GM12878 (cell line): ENCODE results near the gene GPRC5B. TPM values are rescaled to one million over a fixed set of nuclear protein-coding genes. Genes with fewer than 3 reads are reported as not detected.

Experiments
- ATAC-seq: fragments of 200-7000 bp; cut with Tn5 transposase; 3 replicates; pipeline ENCODE4 v1.9.1; 2020; ENCODE audit warnings: mild to moderate bottlenecking, moderate library complexity
- BruUV-seq: library from RNA; stranded (reverse); fragments of 400-500 nt; replicated peaks from 2 replicates; lab custom pipeline; 2021; lab: Mats Ljungman, UMichigan
- CTCF ChIA-PET: fragments of 300-600 bp; sonication (Branson Sonifier 250); formaldehyde crosslinking; extraction: SDS; loops from one replicate; lab custom pipeline; 2021; ENCODE audit warnings: inconsistent platforms; lab: Yijun Ruan, JAX
- POLR2A ChIA-PET: fragments of 350-600 bp; formaldehyde crosslinking; extraction: SDS; loops from one replicate; lab custom pipeline; 2021; ENCODE audit warnings: inconsistent platforms; lab: Charles Lee
- RAD21 ChIA-PET: fragments of 300-600 bp; sonication (Branson Sonifier 250); formaldehyde crosslinking; loops from one replicate; lab custom pipeline; 2023; ENCODE audit warnings: antibody characterized with exemption; ENCODE audit not compliant: unreplicated experiment; lab: Charles Lee
- SMC1A ChIA-PET: fragments of 300-600 bp; sonication (Branson Sonifier 250); formaldehyde crosslinking; loops from one replicate; lab custom pipeline; 2023; ENCODE audit not compliant: unreplicated experiment, uncharacterized antibody; lab: Charles Lee
- DNase-seq: peaks from one replicate; pipeline ENCODE4 v3.0.0-alpha.2; 2011; ENCODE audit warnings: low read depth, low spot score
- FAIRE-seq: peaks from 3 replicates; lab custom pipeline; 2011; peaks lifted over from hg19 to GRCh38; lab: Jason Lieb, UNC
- H2AFZ ChIP-seq: 2 replicates; pipeline ENCODE4 v1.6.0; 2011; ENCODE audit warnings: low read depth, low read length, control low read depth; ENCODE audit not compliant: control insufficient read depth
- H3K27ac ChIP-seq: 2 replicates; pipeline ENCODE4 v1.5.1; 2011; ENCODE audit warnings: control low read depth; ENCODE audit not compliant: control insufficient read depth, insufficient read depth
- H3K27me3 ChIP-seq, 2 experiments: replicated peaks in 1 of 2; 2 replicates each; pipeline versions ENCODE4 v1.6.0 to v1.6.1; 2011; ENCODE audit warnings: low read length in 1 of 2; ENCODE audit not compliant: control insufficient read depth in 2 of 2, insufficient read depth in 2 of 2
- H3K36me3 ChIP-seq, 2 experiments: 2 replicates each; pipeline ENCODE4 v1.5.1; 2011; ENCODE audit warnings: low read length in 1 of 2; ENCODE audit not compliant: control insufficient read depth in 2 of 2, insufficient read depth in 2 of 2
- H3K4me1 ChIP-seq: 2 replicates; pipeline ENCODE4 v1.6.1; 2011; ENCODE audit warnings: mild to moderate bottlenecking, low read length, moderate library complexity, mixed read lengths; ENCODE audit not compliant: control insufficient read depth, insufficient read depth
- H3K4me2 ChIP-seq: 2 replicates; pipeline ENCODE4 v1.6.0; 2011; ENCODE audit warnings: control low read depth; ENCODE audit not compliant: control insufficient read depth, insufficient read depth
- H3K4me3 ChIP-seq: fragments of 200-600 bp; sonication (generic); 2 replicates; pipeline ENCODE4 v1.5.1; 2016
- H3K79me2 ChIP-seq: 2 replicates; pipeline ENCODE4 v1.6.0; 2011; ENCODE audit warnings: low read length; ENCODE audit not compliant: control insufficient read depth, insufficient read depth
- H3K9ac ChIP-seq: 2 replicates; pipeline ENCODE4 v1.8.0; 2011; ENCODE audit warnings: low read length, control low read depth, mixed read lengths; ENCODE audit not compliant: control insufficient read depth, insufficient read depth
- H3K9me3 ChIP-seq: replicated peaks from 3 replicates; pipeline ENCODE4 v1.5.1; 2011; ENCODE audit warnings: mild to moderate bottlenecking, low read length; ENCODE audit not compliant: control insufficient read depth, insufficient read depth
- H4K20me1 ChIP-seq: 2 replicates; pipeline ENCODE4 v1.6.0; 2011; ENCODE audit not compliant: control insufficient read depth, insufficient read depth
- CBX5 ChIP-seq: sonication (generic); IDR thresholded peaks from 2 replicates; pipeline ENCODE4 v1.6.1; 2016; ENCODE audit warnings: low read depth, moderate library complexity, mild to moderate bottlenecking, inconsistent platforms
- EGR1 ChIP-seq, 2 experiments: IDR thresholded peaks; 1 replicate in 1 of 2; 2 replicates in 1 of 2; pipeline ENCODE4 v1.6.1; 2011 to 2012; ENCODE audit warnings: low read depth in 2 of 2, low read length in 2 of 2, borderline replicate concordance in 1 of 2, mild to moderate bottlenecking in 1 of 2, moderate library complexity in 1 of 2
- EP300 ChIP-seq, 2 experiments: fragments of 150-350 bp in 1 of 2; IDR thresholded peaks; 2 replicates each; pipeline ENCODE4 v1.6.1; 2011 to 2012; ENCODE audit warnings: low read depth in 2 of 2, low read length in 2 of 2, borderline replicate concordance in 1 of 2, improper control_type of control experiment in 1 of 2, inconsistent platforms in 1 of 2; ENCODE audit not compliant: control insufficient read depth in 1 of 2
- KLF5 ChIP-seq: fragments of 450-650 bp; IDR thresholded peaks from 2 replicates; pipeline ENCODE4 v1.6.1; 2014; ENCODE audit warnings: mild to moderate bottlenecking; ENCODE audit not compliant: partially characterized antibody
- MEF2B ChIP-seq: fragments of 450-650 bp; IDR thresholded peaks from 2 replicates; pipeline ENCODE4 v1.6.1; 2018; ENCODE audit warnings: mild to moderate bottlenecking, moderate library complexity; ENCODE audit not compliant: partially characterized antibody, poor library complexity, severe bottlenecking
- STAT3 ChIP-seq: IDR thresholded peaks from 2 replicates; pipeline ENCODE4 v1.6.1; 2011; ENCODE audit warnings: low read depth, low read length, improper control_type of control experiment
- WGBS: methylation state at CpG from one replicate; pipeline ENCODE4 v1.1.6; 2016; ENCODE audit warnings: low lambda C conversion rate; ENCODE audit not compliant: insufficient replicate concordance, insufficient coverage; ENCODE audit errors: missing lambda C conversion rate; 5-methylcytosine and 5-hydroxymethylcytosine counted together
- in situ Hi-C: fragments of 300-500 bp; cut with MboI; formaldehyde crosslinking; loops from 9 replicates; pipeline ENCODE4 v1.14.3; 2018; ENCODE audit warnings: mixed read lengths
- intact Hi-C: fragments of 100-400 bp; cut with micrococcal nuclease; formaldehyde crosslinking; loops from one replicate; pipeline ENCODE4 v1.14.2; 2022; ENCODE audit not compliant: unreplicated experiment
- polyA plus RNA-seq, 11 experiments: library from polyadenylated mRNA; depleted of rRNA in 4 of 11; unstranded in 6 of 11; stranded (reverse) in 5 of 11; fragments of >200 nt; fragmentation: Nextera tagmentation in 4 of 11; fragmentation: Illumina TruSeq in 1 of 11; extraction: Ambion mirVana in 4 of 11; extraction: Trizol in 1 of 11; gene quantifications; 1 replicate in 1 of 11; 2 replicates in 10 of 11; pipeline versions ENCODE4 v1.2.1 to v1.2.3, GENCODE V29; 2011 to 2016; ENCODE audit warnings: inconsistent platforms in 2 of 11, missing spikeins in 2 of 11, low read depth in 1 of 11
- total RNA-seq, 4 experiments: library from RNA; depleted of rRNA in 3 of 4; stranded (reverse); fragments of >200 nt in 3 of 4; fragmentation: Illumina TruSeq in 1 of 4; extraction: Trizol in 1 of 4; gene quantifications; 2 replicates each; pipeline versions ENCODE4 v1.2.1 to v1.2.3, GENCODE V29; 2013 to 2021
- TF ChIP-seq, protein P1 (sequence below): fragments of 450-650 bp; IDR thresholded peaks from 2 replicates; pipeline ENCODE4 v1.6.1; 2016; ENCODE audit warnings: mild to moderate bottlenecking
- TF ChIP-seq, protein P2 (sequence below): IDR thresholded peaks from 2 replicates; pipeline ENCODE4 v1.6.1; 2012; ENCODE audit warnings: improper control_type of control experiment, low read depth, low read length; ENCODE audit not compliant: insufficient replicate concordance

Gene GPRC5B
- total and polyA plus RNA-seq, 10 of the 15 experiments (the other 5 are each of a cell fraction or from before 2014, with no cell fraction given), result 0.01 to 0.42 (median 0.15) TPM; not detected in 2

DNA sequence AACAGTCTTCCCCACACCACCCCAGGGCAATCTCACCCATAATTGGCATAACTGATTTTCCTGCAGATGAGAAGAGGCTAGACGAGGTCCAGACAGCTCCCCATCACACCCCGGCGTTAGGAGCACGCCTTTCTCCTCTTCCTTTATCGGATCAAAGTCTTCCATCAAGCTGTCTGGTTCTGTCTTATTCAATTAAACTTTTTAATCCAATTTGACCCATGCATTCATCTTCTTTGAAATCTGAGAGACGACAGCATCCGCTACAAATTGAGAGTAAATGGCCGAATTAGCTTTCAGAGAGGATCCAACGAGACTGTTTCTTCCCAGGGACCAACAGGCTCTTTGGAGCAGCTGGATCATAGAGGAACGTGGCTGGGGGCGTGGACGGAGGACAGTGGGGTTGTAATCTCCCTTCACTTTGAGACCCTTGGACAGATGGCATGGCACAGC, 44.4 kb upstream of the GPRC5B start:
- SMC1A ChIA-PET, result no interaction called here
- H3K4me2 ChIP-seq, result no peak overlapping the region
- ATAC-seq (no peak), FAIRE-seq (no peak), DNase-seq (no peak)
- TF ChIP-seq KLF5, result no peak
- POLR2A ChIA-PET, result no interaction called here
- intact Hi-C loops (no loop called here), in situ Hi-C loops (no loop called here)
- BruUV-seq, result no TSS peak
- RAD21 ChIA-PET, result no interaction called here
- no peak overlapping the region for H3K27ac ChIP-seq
- H3K9ac ChIP-seq, result no peak overlapping the region
- no peaks in the 10 kb centered on the region for H3K4me1 ChIP-seq
- no peak overlapping the region for H2AFZ ChIP-seq
- H4K20me1 ChIP-seq, result no peaks in the 10 kb centered on the region
- H3K27me3 ChIP-seq, result no peaks in the 10 kb centered on the region
- WGBS, result 36% methylated on average over 12 of the region's 12 CpGs
- no peaks in the 10 kb centered on the region for H3K36me3 ChIP-seq
- CTCF ChIA-PET, result no interaction called here
- no peak overlapping the region for H3K4me3 ChIP-seq
- H3K9me3 ChIP-seq, result no peaks in the 10 kb centered on the region
- H3K79me2 ChIP-seq, result no peaks in the 10 kb centered on the region

DNA sequence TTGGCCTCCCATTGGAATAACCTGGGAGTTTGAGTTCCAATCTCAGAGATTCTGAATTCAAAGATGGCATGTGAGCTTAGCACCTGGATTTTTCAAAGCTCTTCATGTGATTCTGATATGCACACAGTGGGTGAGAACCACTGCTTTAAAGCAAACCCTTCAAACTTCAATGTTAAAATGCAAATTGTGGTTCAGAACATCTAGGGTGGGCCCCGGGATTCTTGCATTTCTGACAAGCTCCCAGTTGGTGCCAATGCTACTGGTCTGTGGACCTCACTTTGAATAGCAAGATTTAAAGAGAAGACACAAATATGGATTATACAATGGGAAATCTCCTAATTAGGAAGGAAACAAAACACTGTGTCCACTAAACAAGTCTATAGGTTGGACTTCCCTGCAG, 43.8 kb upstream of the GPRC5B start:
- SMC1A ChIA-PET, result no interaction called here
- POLR2A ChIA-PET, result no interaction called here
- FAIRE-seq (no peak), DNase-seq (no peak), ATAC-seq (no peak)
- no peaks in the 10 kb centered on the region for H3K79me2 ChIP-seq
- no peaks in the 10 kb centered on the region for H3K27me3 ChIP-seq
- H4K20me1 ChIP-seq, result no peaks in the 10 kb centered on the region
- WGBS, result 0% methylated on average over 1 of the region's 1 CpG
- H3K4me3 ChIP-seq, result no peak overlapping the region
- no peak overlapping the region for H3K4me2 ChIP-seq
- no TSS peak for BruUV-seq
- H3K36me3 ChIP-seq, result no peaks in the 10 kb centered on the region
- in situ Hi-C loops (no loop called here), intact Hi-C loops (no loop called here)
- H3K9ac ChIP-seq, result no peak overlapping the region
- H3K4me1 ChIP-seq, result no peaks in the 10 kb centered on the region
- no peak overlapping the region for H3K27ac ChIP-seq
- RAD21 ChIA-PET, result no interaction called here
- H2AFZ ChIP-seq, result no peak overlapping the region
- H3K9me3 ChIP-seq, result no peaks in the 10 kb centered on the region
- TF ChIP-seq EP300 (IDR thresholded peaks at IDR 0.05; ENCODE audit: borderline replicate concordance in 1 of 2, control insufficient read depth in 1 of 2, low read depth in 2 of 2, low read length in 2 of 2), result no peak
- TF ChIP-seq CBX5, result no peak
- TF ChIP-seq EGR1 (IDR thresholded peaks at IDR 0.05; ENCODE audit: borderline replicate concordance in 1 of 2, low read depth in 2 of 2, low read length in 2 of 2), result no peak
- TF ChIP-seq, protein P1, sequence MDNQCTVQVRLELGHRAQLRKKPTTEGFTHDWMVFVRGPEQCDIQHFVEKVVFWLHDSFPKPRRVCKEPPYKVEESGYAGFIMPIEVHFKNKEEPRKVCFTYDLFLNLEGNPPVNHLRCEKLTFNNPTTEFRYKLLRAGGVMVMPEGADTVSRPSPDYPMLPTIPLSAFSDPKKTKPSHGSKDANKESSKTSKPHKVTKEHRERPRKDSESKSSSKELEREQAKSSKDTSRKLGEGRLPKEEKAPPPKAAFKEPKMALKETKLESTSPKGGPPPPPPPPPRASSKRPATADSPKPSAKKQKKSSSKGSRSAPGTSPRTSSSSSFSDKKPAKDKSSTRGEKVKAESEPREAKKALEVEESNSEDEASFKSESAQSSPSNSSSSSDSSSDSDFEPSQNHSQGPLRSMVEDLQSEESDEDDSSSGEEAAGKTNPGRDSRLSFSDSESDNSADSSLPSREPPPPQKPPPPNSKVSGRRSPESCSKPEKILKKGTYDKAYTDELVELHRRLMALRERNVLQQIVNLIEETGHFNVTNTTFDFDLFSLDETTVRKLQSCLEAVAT, result no peak
- no peak for TF ChIP-seq MEF2B
- TF ChIP-seq STAT3, result no peak
- TF ChIP-seq, protein P2, sequence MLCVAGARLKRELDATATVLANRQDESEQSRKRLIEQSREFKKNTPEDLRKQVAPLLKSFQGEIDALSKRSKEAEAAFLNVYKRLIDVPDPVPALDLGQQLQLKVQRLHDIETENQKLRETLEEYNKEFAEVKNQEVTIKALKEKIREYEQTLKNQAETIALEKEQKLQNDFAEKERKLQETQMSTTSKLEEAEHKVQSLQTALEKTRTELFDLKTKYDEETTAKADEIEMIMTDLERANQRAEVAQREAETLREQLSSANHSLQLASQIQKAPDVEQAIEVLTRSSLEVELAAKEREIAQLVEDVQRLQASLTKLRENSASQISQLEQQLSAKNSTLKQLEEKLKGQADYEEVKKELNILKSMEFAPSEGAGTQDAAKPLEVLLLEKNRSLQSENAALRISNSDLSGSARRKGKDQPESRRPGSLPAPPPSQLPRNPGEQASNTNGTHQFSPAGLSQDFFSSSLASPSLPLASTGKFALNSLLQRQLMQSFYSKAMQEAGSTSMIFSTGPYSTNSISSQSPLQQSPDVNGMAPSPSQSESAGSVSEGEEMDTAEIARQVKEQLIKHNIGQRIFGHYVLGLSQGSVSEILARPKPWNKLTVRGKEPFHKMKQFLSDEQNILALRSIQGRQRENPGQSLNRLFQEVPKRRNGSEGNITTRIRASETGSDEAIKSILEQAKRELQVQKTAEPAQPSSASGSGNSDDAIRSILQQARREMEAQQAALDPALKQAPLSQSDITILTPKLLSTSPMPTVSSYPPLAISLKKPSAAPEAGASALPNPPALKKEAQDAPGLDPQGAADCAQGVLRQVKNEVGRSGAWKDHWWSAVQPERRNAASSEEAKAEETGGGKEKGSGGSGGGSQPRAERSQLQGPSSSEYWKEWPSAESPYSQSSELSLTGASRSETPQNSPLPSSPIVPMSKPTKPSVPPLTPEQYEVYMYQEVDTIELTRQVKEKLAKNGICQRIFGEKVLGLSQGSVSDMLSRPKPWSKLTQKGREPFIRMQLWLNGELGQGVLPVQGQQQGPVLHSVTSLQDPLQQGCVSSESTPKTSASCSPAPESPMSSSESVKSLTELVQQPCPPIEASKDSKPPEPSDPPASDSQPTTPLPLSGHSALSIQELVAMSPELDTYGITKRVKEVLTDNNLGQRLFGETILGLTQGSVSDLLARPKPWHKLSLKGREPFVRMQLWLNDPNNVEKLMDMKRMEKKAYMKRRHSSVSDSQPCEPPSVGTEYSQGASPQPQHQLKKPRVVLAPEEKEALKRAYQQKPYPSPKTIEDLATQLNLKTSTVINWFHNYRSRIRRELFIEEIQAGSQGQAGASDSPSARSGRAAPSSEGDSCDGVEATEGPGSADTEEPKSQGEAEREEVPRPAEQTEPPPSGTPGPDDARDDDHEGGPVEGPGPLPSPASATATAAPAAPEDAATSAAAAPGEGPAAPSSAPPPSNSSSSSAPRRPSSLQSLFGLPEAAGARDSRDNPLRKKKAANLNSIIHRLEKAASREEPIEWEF, result no peak
- CTCF ChIA-PET, result no interaction called here
